SK-N-SH (cell line): ENCODE measurements around the gene HRK. TPM values are rescaled to one million over a fixed set of nuclear protein-coding genes. Genes with fewer than 3 reads are reported as not detected.

Experiments used
- CTCF ChIA-PET: fragments of 300-600, 350-600 bp; formaldehyde crosslinking; extraction: SDS; loops from one replicate; lab custom pipeline; 2021; lab: Yijun Ruan, JAX
- POLR2A ChIA-PET: fragments of 350-600 bp; sonication (Branson Sonifier 250); formaldehyde crosslinking; extraction: SDS; loops from one replicate; lab custom pipeline; 2020; ENCODE audit warnings: antibody characterized with exemption, inconsistent platforms; lab: Yijun Ruan, JAX
- DNase-seq: peaks from one replicate; pipeline ENCODE4 v3.0.0; 2012
- H2AFZ ChIP-seq: fragments of 200-600 bp; sonication (generic); 2 replicates; pipeline ENCODE4 v1.8.1; 2016; ENCODE audit warnings: antibody characterized with exemption, mild to moderate bottlenecking, low read depth
- H3F3A ChIP-seq: fragments of 200-600 bp; sonication (generic); replicated peaks from 2 replicates; pipeline ENCODE3; 2016; ENCODE audit warnings: antibody characterized with exemption, mild to moderate bottlenecking; ENCODE audit not compliant: insufficient read depth
- H3K27ac ChIP-seq, 2 experiments: fragments of 200-500 bp in 1 of 2; fragments of 200-600 bp in 1 of 2; sonication (Bioruptor generic) in 1 of 2; sonication (generic), shearing (Covaris generic) in 1 of 2; 2 replicates each; pipeline versions ENCODE4 v1.5.1 to v1.6.1; 2014 to 2016; ENCODE audit warnings: low read depth in 2 of 2, inconsistent platforms in 1 of 2, low read length in 1 of 2, mild to moderate bottlenecking in 1 of 2, mixed read lengths in 1 of 2
- H3K27me3 ChIP-seq: fragments of 200-600 bp; sonication (generic), shearing (Covaris generic); 2 replicates; pipeline ENCODE4 v1.6.1; 2016; ENCODE audit warnings: mixed run types; ENCODE audit not compliant: insufficient read depth
- H3K36me3 ChIP-seq, 2 experiments: fragments of 200-500 bp in 1 of 2; fragments of 200-600 bp in 1 of 2; sonication (Bioruptor generic) in 1 of 2; sonication (generic) in 1 of 2; replicated peaks in 1 of 2; 2 replicates each; pipeline versions ENCODE3 to v1.5.1; 2014 to 2016; ENCODE audit warnings: low read length in 1 of 2, mild to moderate bottlenecking in 1 of 2; ENCODE audit not compliant: insufficient read depth in 2 of 2, control insufficient read depth in 1 of 2
- H3K4me1 ChIP-seq, 2 experiments: fragments of 200-500 bp in 1 of 2; fragments of 200-600 bp in 1 of 2; sonication (Bioruptor generic) in 1 of 2; sonication (generic), shearing (Covaris generic) in 1 of 2; 2 replicates each; pipeline versions ENCODE4 v1.5.1 to v1.6.1; 2014 to 2016; ENCODE audit warnings: low read depth in 1 of 2, low read length in 1 of 2, mixed run types in 1 of 2; ENCODE audit not compliant: insufficient read depth in 2 of 2, control insufficient read depth in 1 of 2
- H3K4me2 ChIP-seq: fragments of 200-600 bp; sonication (generic), shearing (Covaris generic); 2 replicates; pipeline ENCODE4 v1.6.1; 2017; ENCODE audit warnings: mixed run types
- H3K4me3 ChIP-seq, 2 experiments: fragments of 200-500 bp in 1 of 2; fragments of 200-600 bp in 1 of 2; sonication (Bioruptor generic) in 1 of 2; sonication (generic), shearing (Covaris generic) in 1 of 2; 2 replicates each; pipeline versions ENCODE4 v1.5.1 to v1.8.1; 2014 to 2016; ENCODE audit warnings: low read depth in 2 of 2, inconsistent platforms in 1 of 2, low read length in 1 of 2, mild to moderate bottlenecking in 1 of 2, mixed read lengths in 1 of 2, moderate library complexity in 1 of 2
- H3K79me2 ChIP-seq: fragments of 200-600 bp; sonication (generic); 2 replicates; pipeline ENCODE4 v1.8.1; 2017; ENCODE audit warnings: mild to moderate bottlenecking; ENCODE audit not compliant: insufficient read depth
- H3K9ac ChIP-seq: fragments of 200-600 bp; sonication (generic); 2 replicates; pipeline ENCODE4 v1.6.1; 2017; ENCODE audit warnings: mixed run types
- H3K9me2 ChIP-seq: fragments of 200-600 bp; sonication (generic); 2 replicates; pipeline ENCODE4 v1.6.1; 2017; ENCODE audit warnings: mixed run types
- H3K9me3 ChIP-seq: fragments of 200-600 bp; sonication (generic); 2 replicates; pipeline ENCODE4 v1.6.1; 2017; ENCODE audit warnings: mixed run types, mild to moderate bottlenecking, moderate library complexity
- H4K20me1 ChIP-seq: fragments of 200-600 bp; sonication (generic); 2 replicates; pipeline ENCODE4 v1.6.1; 2017; ENCODE audit warnings: mild to moderate bottlenecking, mixed run types; ENCODE audit not compliant: insufficient read depth
- FOSL2 ChIP-seq: IDR thresholded peaks from 2 replicates; pipeline ENCODE4 v1.4.0; 2012; ENCODE audit warnings: low read depth, mild to moderate bottlenecking, moderate library complexity, borderline replicate concordance
- GATA2 ChIP-seq: sonication (generic); formaldehyde crosslinking; IDR thresholded peaks from 2 replicates; pipeline ENCODE4 v1.5.0; 2020; ENCODE audit warnings: mild to moderate bottlenecking, missing genetic modification reagents
- JUND ChIP-seq: IDR thresholded peaks from 2 replicates; pipeline ENCODE4 v1.4.0; 2012
- MXI1 ChIP-seq: IDR thresholded peaks from 2 replicates; pipeline ENCODE4 v1.6.1; 2012; ENCODE audit warnings: mild to moderate bottlenecking, low read depth, low read length, improper control_type of control experiment
- NFIC ChIP-seq: IDR thresholded peaks from 2 replicates; pipeline ENCODE4 v1.4.0; 2012; ENCODE audit warnings: borderline replicate concordance
- POLR2AphosphoS5 ChIP-seq: IDR thresholded peaks from 2 replicates; pipeline ENCODE4 v1.6.1; 2012; ENCODE audit warnings: low read depth, low read length
- RCOR1 ChIP-seq: fragments of 150-350 bp; IDR thresholded peaks from 2 replicates; pipeline ENCODE4 v1.6.1; 2017; ENCODE audit warnings: antibody characterized with exemption, low read length
- RFX5 ChIP-seq: IDR thresholded peaks from 2 replicates; pipeline ENCODE4 v1.6.1; 2012; ENCODE audit warnings: mild to moderate bottlenecking, improper control_type of control experiment, low read length
- RXRA ChIP-seq: IDR thresholded peaks from 2 replicates; pipeline ENCODE4 v1.4.0; 2012; ENCODE audit warnings: low read depth, mild to moderate bottlenecking, borderline replicate concordance
- SMC3 ChIP-seq: IDR thresholded peaks from 2 replicates; pipeline ENCODE4 v1.6.1; 2012; ENCODE audit warnings: low read depth, low read length, improper control_type of control experiment
- TAF1 ChIP-seq: IDR thresholded peaks from 2 replicates; pipeline ENCODE4 v1.6.1; 2012; ENCODE audit warnings: low read depth, mild to moderate bottlenecking, low read length, moderate library complexity, borderline replicate concordance
- WGBS: methylation state at CpG from one replicate; pipeline ENCODE4 v1.1.6; 2017; ENCODE audit warnings: low lambda C conversion rate; 5-methylcytosine and 5-hydroxymethylcytosine counted together
- polyA plus RNA-seq, 3 experiments: library from polyadenylated mRNA; depleted of rRNA; stranded (reverse); fragments of >200 nt; gene quantifications; 2 replicates each; pipeline ENCODE4 v1.2.3, GENCODE V29; 2012
- TF ChIP-seq, protein P1 (sequence below): IDR thresholded peaks from 2 replicates; pipeline ENCODE4; 2012
- TF ChIP-seq, protein P2 (sequence below): IDR thresholded peaks from 2 replicates; pipeline ENCODE4 v1.4.0; 2012; ENCODE audit warnings: low read depth, borderline replicate concordance
- TF ChIP-seq, protein P3 (sequence below): IDR thresholded peaks from 2 replicates; pipeline ENCODE4 v1.4.0; 2012; ENCODE audit warnings: low read depth
- TF ChIP-seq, protein P4 (sequence below): IDR thresholded peaks from 2 replicates; pipeline ENCODE4 v1.4.0; 2012; ENCODE audit warnings: low read depth, borderline replicate concordance
- TF ChIP-seq, protein P5 (sequence below): fragments of 150-350 bp; IDR thresholded peaks from 2 replicates; pipeline ENCODE4 v1.6.1; 2017; ENCODE audit warnings: antibody characterized with exemption, low read length, low read depth, borderline replicate concordance
- TF ChIP-seq, protein P6 (sequence below): fragments of 200-600 bp; sonication (generic); IDR thresholded peaks from 2 replicates; pipeline ENCODE4 v1.6.1; 2017; ENCODE audit warnings: antibody characterized with exemption, mild to moderate bottlenecking, moderate library complexity
- TF ChIP-seq, protein P7 (sequence below): fragments of 150-350 bp; IDR thresholded peaks from 2 replicates; pipeline ENCODE4 v1.6.1; 2016; ENCODE audit warnings: mild to moderate bottlenecking, low read depth, low read length

The HRK gene
- polyA plus RNA-seq, 1 of the 3 experiments (the other 2 are of a cell fraction), result 0.02 TPM

DNA sequence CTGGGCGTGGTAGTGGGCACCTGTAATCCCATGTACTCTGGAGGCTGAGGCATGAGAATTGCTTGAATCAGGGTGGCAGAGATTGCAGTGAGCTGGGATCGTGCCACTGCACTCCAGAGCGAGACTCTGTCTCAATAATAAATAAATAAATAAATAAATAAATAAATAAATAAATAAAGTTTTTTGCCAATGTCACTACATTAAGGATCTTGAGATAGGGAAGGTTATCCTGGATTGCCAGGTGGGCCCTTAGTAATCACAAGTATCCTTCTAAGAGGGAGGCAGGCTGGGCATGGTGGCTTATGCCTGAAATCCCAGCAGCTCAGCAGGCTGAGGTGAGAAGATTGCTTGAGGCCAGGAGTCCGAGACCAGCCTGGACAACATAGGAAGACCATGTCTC lies 25.0 kb upstream of the HRK start:
- Histone ChIP-seq H3K9me2 (no peaks in the 10 kb centered on the region), H3K36me3 (no peaks in the 10 kb centered on the region), H3K4me2 (no peak overlapping the region), H4K20me1 (no peaks in the 10 kb centered on the region), H3K4me1 (no peaks in the 10 kb centered on the region), H3K27me3 (no peaks in the 10 kb centered on the region), H3K27ac (no peak overlapping the region), H3K79me2 (peaks cover 16% of the 10 kb centered on the region), H3K4me3 (no peak overlapping the region), H3K9me3 (no peaks in the 10 kb centered on the region), H2AFZ (no peak overlapping the region), H3F3A (no peaks in the 10 kb centered on the region), H3K9ac (no peak overlapping the region)
- POLR2A ChIA-PET, result no interaction called here
- WGBS, result 65% methylated on average over 4 of the region's 4 CpGs
- DNase-seq, result no peak
- TF ChIP-seq TAF1 (no peak), RCOR1 (no peak)
- TF ChIP-seq, protein P1, sequence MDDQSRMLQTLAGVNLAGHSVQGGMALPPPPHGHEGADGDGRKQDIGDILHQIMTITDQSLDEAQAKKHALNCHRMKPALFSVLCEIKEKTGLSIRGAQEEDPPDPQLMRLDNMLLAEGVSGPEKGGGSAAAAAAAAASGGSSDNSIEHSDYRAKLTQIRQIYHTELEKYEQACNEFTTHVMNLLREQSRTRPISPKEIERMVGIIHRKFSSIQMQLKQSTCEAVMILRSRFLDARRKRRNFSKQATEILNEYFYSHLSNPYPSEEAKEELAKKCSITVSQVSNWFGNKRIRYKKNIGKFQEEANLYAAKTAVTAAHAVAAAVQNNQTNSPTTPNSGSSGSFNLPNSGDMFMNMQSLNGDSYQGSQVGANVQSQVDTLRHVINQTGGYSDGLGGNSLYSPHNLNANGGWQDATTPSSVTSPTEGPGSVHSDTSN, result no peak
- TF ChIP-seq, protein P2, sequence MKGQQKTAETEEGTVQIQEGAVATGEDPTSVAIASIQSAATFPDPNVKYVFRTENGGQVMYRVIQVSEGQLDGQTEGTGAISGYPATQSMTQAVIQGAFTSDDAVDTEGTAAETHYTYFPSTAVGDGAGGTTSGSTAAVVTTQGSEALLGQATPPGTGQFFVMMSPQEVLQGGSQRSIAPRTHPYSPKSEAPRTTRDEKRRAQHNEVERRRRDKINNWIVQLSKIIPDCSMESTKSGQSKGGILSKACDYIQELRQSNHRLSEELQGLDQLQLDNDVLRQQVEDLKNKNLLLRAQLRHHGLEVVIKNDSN, result no peak
- TF ChIP-seq, protein P3, sequence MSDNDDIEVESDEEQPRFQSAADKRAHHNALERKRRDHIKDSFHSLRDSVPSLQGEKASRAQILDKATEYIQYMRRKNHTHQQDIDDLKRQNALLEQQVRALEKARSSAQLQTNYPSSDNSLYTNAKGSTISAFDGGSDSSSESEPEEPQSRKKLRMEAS, result no peak
- CTCF ChIA-PET, result no interaction called here

DNA sequence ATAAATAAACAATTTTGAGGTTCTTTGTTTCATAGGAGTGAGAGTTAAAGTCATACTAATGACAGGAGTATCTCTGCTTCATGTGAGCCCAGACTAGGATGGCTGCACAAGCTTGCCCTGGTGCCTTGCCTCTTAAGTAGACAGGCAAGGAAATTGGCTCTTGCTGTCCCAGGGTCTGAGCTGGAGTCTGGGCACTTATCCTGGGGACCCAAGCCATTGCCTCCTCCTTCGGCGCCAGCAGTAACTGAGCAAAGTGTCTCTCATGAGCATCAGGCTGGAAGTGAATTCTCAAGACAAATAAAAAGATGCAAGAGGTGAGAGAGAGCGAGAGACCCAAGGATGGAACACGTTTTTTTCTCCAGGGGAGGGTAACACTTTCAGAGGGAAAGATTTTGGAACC lies 22.6 kb upstream of the HRK start:
- no peaks in the 10 kb centered on the region for H3K79me2 ChIP-seq
- 71% methylated on average over 4 of the region's 4 CpGs for WGBS
- no peaks in the 10 kb centered on the region for H3K27me3 ChIP-seq
- no peaks in the 10 kb centered on the region for H3K9me2 ChIP-seq
- H3F3A ChIP-seq, result no peaks in the 10 kb centered on the region
- no peak overlapping the region for H3K9ac ChIP-seq
- H3K36me3 ChIP-seq, result no peaks in the 10 kb centered on the region
- no peaks in the 10 kb centered on the region for H3K4me1 ChIP-seq
- TF ChIP-seq NFIC (no peak), MXI1 (no peak), JUND (no peak), TAF1 (no peak), RFX5 (no peak), SMC3 (no peak), GATA2 (no peak), POLR2AphosphoS5 (no peak), RXRA (no peak), FOSL2 (no peak)
- TF ChIP-seq, protein P4, sequence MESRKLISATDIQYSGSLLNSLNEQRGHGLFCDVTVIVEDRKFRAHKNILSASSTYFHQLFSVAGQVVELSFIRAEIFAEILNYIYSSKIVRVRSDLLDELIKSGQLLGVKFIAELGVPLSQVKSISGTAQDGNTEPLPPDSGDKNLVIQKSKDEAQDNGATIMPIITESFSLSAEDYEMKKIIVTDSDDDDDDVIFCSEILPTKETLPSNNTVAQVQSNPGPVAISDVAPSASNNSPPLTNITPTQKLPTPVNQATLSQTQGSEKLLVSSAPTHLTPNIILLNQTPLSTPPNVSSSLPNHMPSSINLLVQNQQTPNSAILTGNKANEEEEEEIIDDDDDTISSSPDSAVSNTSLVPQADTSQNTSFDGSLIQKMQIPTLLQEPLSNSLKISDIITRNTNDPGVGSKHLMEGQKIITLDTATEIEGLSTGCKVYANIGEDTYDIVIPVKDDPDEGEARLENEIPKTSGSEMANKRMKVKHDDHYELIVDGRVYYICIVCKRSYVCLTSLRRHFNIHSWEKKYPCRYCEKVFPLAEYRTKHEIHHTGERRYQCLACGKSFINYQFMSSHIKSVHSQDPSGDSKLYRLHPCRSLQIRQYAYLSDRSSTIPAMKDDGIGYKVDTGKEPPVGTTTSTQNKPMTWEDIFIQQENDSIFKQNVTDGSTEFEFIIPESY, result no peak
- TF ChIP-seq, protein P5, sequence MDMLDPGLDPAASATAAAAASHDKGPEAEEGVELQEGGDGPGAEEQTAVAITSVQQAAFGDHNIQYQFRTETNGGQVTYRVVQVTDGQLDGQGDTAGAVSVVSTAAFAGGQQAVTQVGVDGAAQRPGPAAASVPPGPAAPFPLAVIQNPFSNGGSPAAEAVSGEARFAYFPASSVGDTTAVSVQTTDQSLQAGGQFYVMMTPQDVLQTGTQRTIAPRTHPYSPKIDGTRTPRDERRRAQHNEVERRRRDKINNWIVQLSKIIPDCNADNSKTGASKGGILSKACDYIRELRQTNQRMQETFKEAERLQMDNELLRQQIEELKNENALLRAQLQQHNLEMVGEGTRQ, result no peak
- TF ChIP-seq, protein P6, sequence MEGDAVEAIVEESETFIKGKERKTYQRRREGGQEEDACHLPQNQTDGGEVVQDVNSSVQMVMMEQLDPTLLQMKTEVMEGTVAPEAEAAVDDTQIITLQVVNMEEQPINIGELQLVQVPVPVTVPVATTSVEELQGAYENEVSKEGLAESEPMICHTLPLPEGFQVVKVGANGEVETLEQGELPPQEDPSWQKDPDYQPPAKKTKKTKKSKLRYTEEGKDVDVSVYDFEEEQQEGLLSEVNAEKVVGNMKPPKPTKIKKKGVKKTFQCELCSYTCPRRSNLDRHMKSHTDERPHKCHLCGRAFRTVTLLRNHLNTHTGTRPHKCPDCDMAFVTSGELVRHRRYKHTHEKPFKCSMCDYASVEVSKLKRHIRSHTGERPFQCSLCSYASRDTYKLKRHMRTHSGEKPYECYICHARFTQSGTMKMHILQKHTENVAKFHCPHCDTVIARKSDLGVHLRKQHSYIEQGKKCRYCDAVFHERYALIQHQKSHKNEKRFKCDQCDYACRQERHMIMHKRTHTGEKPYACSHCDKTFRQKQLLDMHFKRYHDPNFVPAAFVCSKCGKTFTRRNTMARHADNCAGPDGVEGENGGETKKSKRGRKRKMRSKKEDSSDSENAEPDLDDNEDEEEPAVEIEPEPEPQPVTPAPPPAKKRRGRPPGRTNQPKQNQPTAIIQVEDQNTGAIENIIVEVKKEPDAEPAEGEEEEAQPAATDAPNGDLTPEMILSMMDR, result no peak
- TF ChIP-seq, protein P7, sequence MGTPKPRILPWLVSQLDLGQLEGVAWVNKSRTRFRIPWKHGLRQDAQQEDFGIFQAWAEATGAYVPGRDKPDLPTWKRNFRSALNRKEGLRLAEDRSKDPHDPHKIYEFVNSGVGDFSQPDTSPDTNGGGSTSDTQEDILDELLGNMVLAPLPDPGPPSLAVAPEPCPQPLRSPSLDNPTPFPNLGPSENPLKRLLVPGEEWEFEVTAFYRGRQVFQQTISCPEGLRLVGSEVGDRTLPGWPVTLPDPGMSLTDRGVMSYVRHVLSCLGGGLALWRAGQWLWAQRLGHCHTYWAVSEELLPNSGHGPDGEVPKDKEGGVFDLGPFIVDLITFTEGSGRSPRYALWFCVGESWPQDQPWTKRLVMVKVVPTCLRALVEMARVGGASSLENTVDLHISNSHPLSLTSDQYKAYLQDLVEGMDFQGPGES, result no peak
- H3K9me3 ChIP-seq, result no peaks in the 10 kb centered on the region
- H2AFZ ChIP-seq, result no peak overlapping the region
- no peak overlapping the region for H3K4me3 ChIP-seq
- POLR2A ChIA-PET, result no interaction called here
- no peak for DNase-seq
- H4K20me1 ChIP-seq, result no peaks in the 10 kb centered on the region
- CTCF ChIA-PET, result no interaction called here
- no peak overlapping the region for H3K27ac ChIP-seq
- H3K4me2 ChIP-seq, result no peak overlapping the region
